GM19438 (cell line): ENCODE data around the gene USP20.
A peak's percentile ranks its signal among the peaks of the same experiment; 100 is the strongest.
"Not testable (repeated sequence)": the region's sequence is repeated elsewhere in the genome, so short reads cannot be mapped to it uniquely, and the experiment has no call there.

Experiments used
- ATAC-seq: cut with Tn5 transposase; IDR thresholded peaks from one replicate; pipeline ENCODE4 v1.9.1; 2021; ENCODE audit warnings: low read depth; ENCODE audit not compliant: unreplicated experiment

Gene USP20

GRCh38 chr9:129887334-129888292, 52.4 kb downstream of the USP20 start:
- ATAC-seq, result no peak

- ATAC-seq, result peak; percentile 52
These were observed 53.2 kb downstream of the USP20 start for GRCh38 chr9:129888293-129889121.

GRCh38 chr9:129889122-129889940, 54.1 kb downstream of the USP20 start:
- no peak for ATAC-seq

- no peak for ATAC-seq
These were observed 54.9 kb downstream of the USP20 start for GRCh38 chr9:129889941-129890717.

GRCh38 chr9:129890718-129891299, 55.6 kb downstream of the USP20 start:
- not testable (repeated sequence) for ATAC-seq

- ATAC-seq, result no peak
These were observed 56.3 kb downstream of the USP20 start for GRCh38 chr9:129891569-129891968.

GRCh38 chr9:129894120-129894823, 59.0 kb downstream of the USP20 start:
- ATAC-seq, result no peak

- ATAC-seq, result no peak
These were observed 60.4 kb downstream of the USP20 start for GRCh38 chr9:129895376-129896268.

- ATAC-seq, result no peak
These were observed 62.0 kb downstream of the USP20 start for GRCh38 chr9:129897263-129897662.

- ATAC-seq, result no peak
These were observed 62.9 kb downstream of the USP20 start for GRCh38 chr9:129898185-129898584.

- no peak for ATAC-seq
These were observed 64.4 kb downstream of the USP20 start for GRCh38 chr9:129899620-129900019.

- no peak for ATAC-seq
These were observed 65.2 kb downstream of the USP20 start for GRCh38 chr9:129900263-129901027.

GRCh38 chr9:129901993-129902739, 66.9 kb downstream of the USP20 start:
- ATAC-seq, result no peak

- no peak for ATAC-seq
These were observed 67.5 kb downstream of the USP20 start for GRCh38 chr9:129902740-129903134.

GRCh38 chr9:129904734-129905133, 69.5 kb downstream of the USP20 start:
- ATAC-seq, result no peak

- no peak for ATAC-seq
These were observed 71.0 kb downstream of the USP20 start for GRCh38 chr9:129906298-129906697.
